Esophagus squamous epithelium (tissue), 5 donors: ENCODE results near the gene NALF2. TPM values are rescaled to one million over a fixed set of nuclear protein-coding genes. Genes with fewer than 3 reads are reported as not detected.

Source experiments
- DNase-seq: peaks from one replicate; lab custom pipeline; 2025; lab: John Stamatoyannopoulos, UW
- H3K27ac ChIP-seq, 4 donors: fragments of 200-600 bp; sonication (generic); one replicate each; pipeline ENCODE4 v1.5.1; 2016 to 2019; ENCODE audit warnings: mild to moderate bottlenecking in 1 of 4
- H3K27me3 ChIP-seq, 4 donors: fragments of 200-600 bp; sonication (generic); 1 replicate in 3 of 4; 2 replicates in 1 of 4; pipeline versions ENCODE4 v1.5.1 to v1.6.0; 2017 to 2021; ENCODE audit warnings: antibody characterized with exemption in 1 of 4
- H3K36me3 ChIP-seq, 3 donors: fragments of 200-600 bp; sonication (generic); one replicate each; pipeline ENCODE4 v1.5.1; 2016 to 2019
- H3K4me1 ChIP-seq, 3 donors: fragments of 200-600 bp; sonication (generic); one replicate each; pipeline ENCODE4 v1.5.1; 2017 to 2019
- H3K4me3 ChIP-seq, 4 donors: fragments of 200-600 bp; sonication (generic); 1 replicate in 3 of 4; 2 replicates in 1 of 4; pipeline ENCODE4 v1.5.1; 2016 to 2019; ENCODE audit warnings: mild to moderate bottlenecking in 2 of 4, moderate library complexity in 1 of 4
- H3K9me3 ChIP-seq, 3 donors: fragments of 200-600 bp; sonication (generic); one replicate each; pipeline ENCODE4 v1.5.1; 2016 to 2019
- CTCF ChIP-seq, 6 experiments: fragments of 450-650 bp in 4 of 6; fragments of 200-600 bp in 2 of 6; sonication (generic) in 2 of 6; IDR thresholded peaks; one replicate each; pipeline ENCODE4 v1.5.1; 2016 to 2019; ENCODE audit warnings: antibody characterized with exemption in 6 of 6, mild to moderate bottlenecking in 4 of 6, moderate library complexity in 4 of 6
- POLR2A ChIP-seq, 4 donors: fragments of 450-650 bp; IDR thresholded peaks; one replicate each; pipeline ENCODE4 v1.6.1; 2017; ENCODE audit warnings: antibody characterized with exemption in 4 of 4, mild to moderate bottlenecking in 4 of 4, moderate library complexity in 3 of 4
- WGBS, 2 donors: methylation state at CpG; one replicate each; pipeline ENCODE4 v1.1.5; 2018; 5-methylcytosine and 5-hydroxymethylcytosine counted together
- intact Hi-C: fragments of 100-400 bp; cut with DNase I; formaldehyde crosslinking; loops from one replicate; pipeline ENCODE4 v1.15.0; 2022
- total RNA-seq, 4 donors: library from RNA; depleted of rRNA; stranded (reverse); fragments of >200 nt; gene quantifications; one replicate each; pipeline ENCODE4 v1.1.0, GENCODE V29; 2016
- donor health status: DM: yes; HTN: yes; CAD: no.

The NALF2 gene
- total RNA-seq, 4 donors from 2014 or later, result 0.19 to 0.26 TPM; not detected in 2

- DNase-seq, result no peak
- Histone ChIP-seq H3K27ac (no peak overlapping the region), H3K4me1 (peaks cover 0 to 21% (median 0%) of the 10 kb centered on the region in 3 donors), H3K4me3 (no peak overlapping the region), H3K36me3 (no peaks in the 10 kb centered on the region), H3K27me3 (peaks cover 0 to 62% (median 2%) of the 10 kb centered on the region in 4 donors), H3K9me3 (no peaks in the 10 kb centered on the region)
- 78% methylated on average over 5 of the region's 5 CpGs; no CpG with 5 or more reads in 1 of the 2 donors for WGBS, 2 donors
- intact Hi-C loops, result no loop called here
- TF ChIP-seq POLR2A (IDR thresholded peaks at IDR 0.05) (no peak), CTCF (IDR thresholded peaks at IDR 0.05) (no peak)
These were observed 4.5 kb downstream of the NALF2 start for GRCh38 chrX:69508610-69509009.

GRCh38 chrX:69510137-69510715, 6.1 kb downstream of the NALF2 start:
- no peak for TF ChIP-seq POLR2A (IDR thresholded peaks at IDR 0.05)
- TF ChIP-seq CTCF (IDR thresholded peaks at IDR 0.05), result no peak
- Histone ChIP-seq H3K27me3 (peaks cover 0 to 46% (median 2%) of the 10 kb centered on the region in 4 donors), H3K4me1 (peaks cover 0 to 10% (median 0%) of the 10 kb centered on the region in 3 donors), H3K4me3 (no peak overlapping the region), H3K9me3 (no peaks in the 10 kb centered on the region), H3K36me3 (no peaks in the 10 kb centered on the region), H3K27ac (no peak overlapping the region)
- WGBS, 2 donors, result 41 to 60% methylated on average over 1 to 2 of the region's 6 CpGs
- no peak for DNase-seq
- intact Hi-C loops, result no loop called here

- Histone ChIP-seq H3K27ac (no peak overlapping the region), H3K36me3 (no peaks in the 10 kb centered on the region), H3K4me1 (peaks cover 0 to 2% (median 0%) of the 10 kb centered on the region in 3 donors), H3K9me3 (no peaks in the 10 kb centered on the region), H3K27me3 (peaks cover 0 to 38% (median 2%) of the 10 kb centered on the region in 4 donors), H3K4me3 (no peak overlapping the region)
- intact Hi-C loops, result no loop called here
- DNase-seq, result no peak
- WGBS, 2 donors, result 75 to 77% methylated on average over 3 of the region's 3 CpGs
- TF ChIP-seq POLR2A (IDR thresholded peaks at IDR 0.05), result no peak
- no peak for TF ChIP-seq CTCF (IDR thresholded peaks at IDR 0.05)
These were observed 6.9 kb downstream of the NALF2 start for GRCh38 chrX:69510914-69511513.

- Histone ChIP-seq H3K36me3 (no peaks in the 10 kb centered on the region), H3K4me3 (no peak overlapping the region), H3K27me3 (no peaks in the 10 kb centered on the region), H3K4me1 (no peaks in the 10 kb centered on the region), H3K9me3 (no peaks in the 10 kb centered on the region), H3K27ac (no peak overlapping the region)
- no peak for TF ChIP-seq CTCF (IDR thresholded peaks at IDR 0.05)
- no peak for TF ChIP-seq POLR2A (IDR thresholded peaks at IDR 0.05)
- no peak for DNase-seq
- intact Hi-C loops, result no loop called here
These were observed 17.9 kb downstream of the NALF2 start for GRCh38 chrX:69522052-69522451.

GRCh38 chrX:69523314-69523713, 19.2 kb downstream of the NALF2 start:
- WGBS, 2 donors, result 33% methylated on average over 2 of the region's 4 CpGs; no CpG with 5 or more reads in 1 of the 2 donors

More at GRCh38 chrX:69523314-69523713, 19.2 kb downstream of the NALF2 start:
- no peaks in the 10 kb centered on the region for H3K9me3 ChIP-seq
- intact Hi-C loops, result no loop called here
- no peak overlapping the region for H3K4me3 ChIP-seq
- no peak overlapping the region for H3K27ac ChIP-seq
- DNase-seq, result no peak
- no peaks in the 10 kb centered on the region for H3K4me1 ChIP-seq
- no peak for TF ChIP-seq POLR2A (IDR thresholded peaks at IDR 0.05)
- no peak for TF ChIP-seq CTCF (IDR thresholded peaks at IDR 0.05)
- H3K27me3 ChIP-seq, result no peaks in the 10 kb centered on the region
- no peaks in the 10 kb centered on the region for H3K36me3 ChIP-seq
